ENCODE data around the gene ALDH7A1.

Gene ALDH7A1

GRCh38 chr5:126514131-126514557 lies 80.9 kb downstream of the ALDH7A1 start:
- TF ChIP-seq ZFP3 (CRISPR knock-in tag; IDR thresholded peaks at IDR 0.05), result no peak
- no peak for TF ChIP-seq OSR1 (CRISPR knock-in tag; IDR thresholded peaks at IDR 0.05)
- no peak for TF ChIP-seq ARNTL (CRISPR knock-in tag; IDR thresholded peaks at IDR 0.05; ENCODE audit: borderline replicate concordance, low read depth)
- TF ChIP-seq ESRRG (CRISPR knock-in tag; IDR thresholded peaks at IDR 0.05), result no peak
- TF ChIP-seq, protein P1, sequence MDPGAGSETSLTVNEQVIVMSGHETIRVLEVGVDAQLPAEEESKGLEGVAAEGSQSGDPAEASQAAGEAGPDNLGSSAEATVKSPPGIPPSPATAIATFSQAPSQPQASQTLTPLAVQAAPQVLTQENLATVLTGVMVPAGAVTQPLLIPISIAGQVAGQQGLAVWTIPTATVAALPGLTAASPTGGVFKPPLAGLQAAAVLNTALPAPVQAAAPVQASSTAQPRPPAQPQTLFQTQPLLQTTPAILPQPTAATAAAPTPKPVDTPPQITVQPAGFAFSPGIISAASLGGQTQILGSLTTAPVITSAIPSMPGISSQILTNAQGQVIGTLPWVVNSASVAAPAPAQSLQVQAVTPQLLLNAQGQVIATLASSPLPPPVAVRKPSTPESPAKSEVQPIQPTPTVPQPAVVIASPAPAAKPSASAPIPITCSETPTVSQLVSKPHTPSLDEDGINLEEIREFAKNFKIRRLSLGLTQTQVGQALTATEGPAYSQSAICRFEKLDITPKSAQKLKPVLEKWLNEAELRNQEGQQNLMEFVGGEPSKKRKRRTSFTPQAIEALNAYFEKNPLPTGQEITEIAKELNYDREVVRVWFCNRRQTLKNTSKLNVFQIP (CRISPR knock-in tag; IDR thresholded peaks at IDR 0.05; ENCODE audit: borderline replicate concordance, low read depth), result no peak
- TF ChIP-seq PPARA (CRISPR knock-in tag; IDR thresholded peaks at IDR 0.05; ENCODE audit: borderline replicate concordance), result no peak
- no peak for TF ChIP-seq ZFP30 (CRISPR knock-in tag; IDR thresholded peaks at IDR 0.05)
- TF ChIP-seq CREB5 (CRISPR knock-in tag; IDR thresholded peaks at IDR 0.05; ENCODE audit: low read depth), result no peak
- TF ChIP-seq PATZ1 (CRISPR knock-in tag; IDR thresholded peaks at IDR 0.05; ENCODE audit: borderline replicate concordance), result no peak
- TF ChIP-seq ZNF70 (CRISPR knock-in tag; IDR thresholded peaks at IDR 0.05), result no peak
- no peak for TF ChIP-seq TOX (CRISPR knock-in tag; IDR thresholded peaks at IDR 0.05; ENCODE audit: borderline replicate concordance)
- no peak for TF ChIP-seq ZNF565 (CRISPR knock-in tag; conservative IDR thresholded peaks at IDR 0.05; ENCODE audit: low read depth)
- TF ChIP-seq ZNF8 (CRISPR knock-in tag; IDR thresholded peaks at IDR 0.05), result no peak
- TF ChIP-seq, protein P2, sequence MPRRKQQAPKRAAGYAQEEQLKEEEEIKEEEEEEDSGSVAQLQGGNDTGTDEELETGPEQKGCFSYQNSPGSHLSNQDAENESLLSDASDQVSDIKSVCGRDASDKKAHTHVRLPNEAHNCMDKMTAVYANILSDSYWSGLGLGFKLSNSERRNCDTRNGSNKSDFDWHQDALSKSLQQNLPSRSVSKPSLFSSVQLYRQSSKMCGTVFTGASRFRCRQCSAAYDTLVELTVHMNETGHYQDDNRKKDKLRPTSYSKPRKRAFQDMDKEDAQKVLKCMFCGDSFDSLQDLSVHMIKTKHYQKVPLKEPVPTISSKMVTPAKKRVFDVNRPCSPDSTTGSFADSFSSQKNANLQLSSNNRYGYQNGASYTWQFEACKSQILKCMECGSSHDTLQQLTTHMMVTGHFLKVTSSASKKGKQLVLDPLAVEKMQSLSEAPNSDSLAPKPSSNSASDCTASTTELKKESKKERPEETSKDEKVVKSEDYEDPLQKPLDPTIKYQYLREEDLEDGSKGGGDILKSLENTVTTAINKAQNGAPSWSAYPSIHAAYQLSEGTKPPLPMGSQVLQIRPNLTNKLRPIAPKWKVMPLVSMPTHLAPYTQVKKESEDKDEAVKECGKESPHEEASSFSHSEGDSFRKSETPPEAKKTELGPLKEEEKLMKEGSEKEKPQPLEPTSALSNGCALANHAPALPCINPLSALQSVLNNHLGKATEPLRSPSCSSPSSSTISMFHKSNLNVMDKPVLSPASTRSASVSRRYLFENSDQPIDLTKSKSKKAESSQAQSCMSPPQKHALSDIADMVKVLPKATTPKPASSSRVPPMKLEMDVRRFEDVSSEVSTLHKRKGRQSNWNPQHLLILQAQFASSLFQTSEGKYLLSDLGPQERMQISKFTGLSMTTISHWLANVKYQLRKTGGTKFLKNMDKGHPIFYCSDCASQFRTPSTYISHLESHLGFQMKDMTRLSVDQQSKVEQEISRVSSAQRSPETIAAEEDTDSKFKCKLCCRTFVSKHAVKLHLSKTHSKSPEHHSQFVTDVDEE (CRISPR knock-in tag; IDR thresholded peaks at IDR 0.05), result no peak
- no peak for TF ChIP-seq SNAI2 (CRISPR knock-in tag; IDR thresholded peaks at IDR 0.05)
- TF ChIP-seq GLIS3 (CRISPR knock-in tag; IDR thresholded peaks at IDR 0.05), result no peak
- TF ChIP-seq ZC3H10 (CRISPR knock-in tag; IDR thresholded peaks at IDR 0.05), result no peak
- TF ChIP-seq, protein P3, sequence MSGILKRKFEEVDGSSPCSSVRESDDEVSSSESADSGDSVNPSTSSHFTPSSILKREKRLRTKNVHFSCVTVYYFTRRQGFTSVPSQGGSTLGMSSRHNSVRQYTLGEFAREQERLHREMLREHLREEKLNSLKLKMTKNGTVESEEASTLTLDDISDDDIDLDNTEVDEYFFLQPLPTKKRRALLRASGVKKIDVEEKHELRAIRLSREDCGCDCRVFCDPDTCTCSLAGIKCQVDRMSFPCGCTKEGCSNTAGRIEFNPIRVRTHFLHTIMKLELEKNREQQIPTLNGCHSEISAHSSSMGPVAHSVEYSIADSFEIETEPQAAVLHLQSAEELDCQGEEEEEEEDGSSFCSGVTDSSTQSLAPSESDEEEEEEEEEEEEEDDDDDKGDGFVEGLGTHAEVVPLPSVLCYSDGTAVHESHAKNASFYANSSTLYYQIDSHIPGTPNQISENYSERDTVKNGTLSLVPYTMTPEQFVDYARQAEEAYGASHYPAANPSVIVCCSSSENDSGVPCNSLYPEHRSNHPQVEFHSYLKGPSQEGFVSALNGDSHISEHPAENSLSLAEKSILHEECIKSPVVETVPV (CRISPR knock-in tag; IDR thresholded peaks at IDR 0.05), result no peak
- TF ChIP-seq CSDC2 (CRISPR knock-in tag; IDR thresholded peaks at IDR 0.05), result no peak
- no peak for TF ChIP-seq BACH2 (CRISPR knock-in tag; IDR thresholded peaks at IDR 0.05; ENCODE audit: borderline replicate concordance)
- no peak for ATAC-seq

- no peak for ATAC-seq
- no peak for TF ChIP-seq ZNF565 (CRISPR knock-in tag; conservative IDR thresholded peaks at IDR 0.05; ENCODE audit: low read depth)
- TF ChIP-seq ZFP3 (CRISPR knock-in tag; IDR thresholded peaks at IDR 0.05), result no peak
- TF ChIP-seq ZC3H10 (CRISPR knock-in tag; IDR thresholded peaks at IDR 0.05), result no peak
Observed at GRCh38 chr5:126513703-126514102, 81.3 kb downstream of the ALDH7A1 start.

DNA sequence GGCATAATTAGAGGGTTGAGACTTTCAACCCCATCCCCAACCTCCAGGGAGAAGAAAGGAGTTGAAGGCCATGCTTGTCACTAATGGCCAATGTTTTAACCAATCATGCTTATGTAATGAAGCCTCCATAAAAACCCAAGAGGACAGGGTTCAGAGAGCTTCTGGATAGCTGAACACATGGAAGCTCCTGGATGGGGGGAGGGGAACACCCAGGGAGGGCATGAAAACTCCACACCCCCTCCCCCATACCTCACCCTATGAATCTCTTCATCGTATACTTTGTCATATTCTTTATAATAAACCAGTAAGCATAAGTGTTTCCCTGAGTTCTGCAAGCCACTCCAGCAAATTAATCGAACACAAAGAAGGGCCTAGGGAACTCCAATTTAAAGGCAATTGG lies 81.7 kb downstream of the ALDH7A1 start:
- no peak for TF ChIP-seq ARNTL (CRISPR knock-in tag; IDR thresholded peaks at IDR 0.05; ENCODE audit: borderline replicate concordance, low read depth)
- no peak for TF ChIP-seq ZFP3 (CRISPR knock-in tag; IDR thresholded peaks at IDR 0.05)
- no peak for TF ChIP-seq CREB5 (CRISPR knock-in tag; IDR thresholded peaks at IDR 0.05; ENCODE audit: low read depth)
- TF ChIP-seq TCF4 (CRISPR knock-in tag; IDR thresholded peaks at IDR 0.05; ENCODE audit: borderline replicate concordance), result no peak
- no peak for TF ChIP-seq PATZ1 (CRISPR knock-in tag; IDR thresholded peaks at IDR 0.05; ENCODE audit: borderline replicate concordance)
- no peak for TF ChIP-seq ESRRG (CRISPR knock-in tag; IDR thresholded peaks at IDR 0.05)
- no peak for ATAC-seq

Data from SK-N-SH treated with all-trans-retinoic acid at 6 μM for 48 hours (cell line).